Adrenal gland (tissue), 19 donors: Measurements from ENCODE around the gene CDK2AP2. TPM values are rescaled to one million over a fixed set of nuclear protein-coding genes. Genes with fewer than 3 reads are reported as not detected.
"Not testable (repeated sequence)": the region's sequence is repeated elsewhere in the genome, so short reads cannot be mapped to it uniquely, and the experiment has no call there.

Experiments used
- DNase-seq, 7 donors: peaks; one replicate each; pipeline ENCODE4 v3.0.0-alpha.2; 2019 to 2020
- H3K27ac ChIP-seq, 5 donors: fragments of 200-600 bp; sonication (generic) in 4 of 5; 1 replicate in 3 of 5; 2 replicates in 2 of 5; pipeline versions ENCODE4 v1.5.1 to v1.8.0; 2016 to 2020; ENCODE audit warnings: mild to moderate bottlenecking in 1 of 5
- H3K27me3 ChIP-seq: fragments of 200-600 bp; 2 replicates; pipeline ENCODE4 v1.8.0; 2021
- H3K36me3 ChIP-seq, 2 donors: fragments of 200-600 bp; replicated peaks in 1 of 2; 1 replicate in 1 of 2; 2 replicates in 1 of 2; pipeline versions ENCODE4 v1.5.1 to v1.8.0; 2018 to 2022
- H3K4me1 ChIP-seq, 2 donors: fragments of 200-600 bp; replicated peaks in 1 of 2; 1 replicate in 1 of 2; 2 replicates in 1 of 2; pipeline versions ENCODE4 v1.5.1 to v1.8.0; 2018 to 2021
- H3K4me3 ChIP-seq, 4 donors: fragments of 200-600 bp; sonication (generic) in 3 of 4; one replicate each; pipeline ENCODE4 v1.5.1; 2016 to 2018
- H3K9me3 ChIP-seq, 3 donors: fragments of 200-600 bp; sonication (generic) in 1 of 3; replicated peaks in 1 of 3; 1 replicate in 2 of 3; 2 replicates in 1 of 3; pipeline versions ENCODE4 v1.5.1 to v1.8.0; 2016 to 2021
- POLR2A ChIP-seq, 2 donors: fragments of 450-650 bp; IDR thresholded peaks; one replicate each; pipeline ENCODE4 v1.6.1; 2017; ENCODE audit warnings: antibody characterized with exemption in 2 of 2, mild to moderate bottlenecking in 2 of 2, moderate library complexity in 1 of 2
- WGBS, 4 donors: extraction: QIAGEN DNeasy Blood & Tissue Kit in 2 of 4; methylation state at CpG; one replicate each; pipeline versions ENCODE4 v1.1.5 to v1.1.7; 2013 to 2017; 5-methylcytosine and 5-hydroxymethylcytosine counted together
- intact Hi-C, 2 donors: fragments of 100-400 bp; cut with DNase I; formaldehyde crosslinking; loops; one replicate each; pipeline versions ENCODE4 v1.14.1 to v1.15.0; 2022 to 2023
- long read RNA-seq, 10 donors: library from polyadenylated mRNA in 3 of 10; unstranded in 2 of 10; stranded (forward) in 1 of 10; transcript quantifications; one replicate each; pipeline ENCODE4 v2.0.0 and lab custom pipeline, GENCODE V29; 2021 to 2026
- polyA plus RNA-seq, 3 donors: library from polyadenylated mRNA; stranded (reverse); fragments of 200-250 nt in 2 of 3; fragments of 350-450 nt in 1 of 3; fragmentation: Illumina TruSeq in 1 of 3; extraction: RNeasy Lipid Tissue Mini Kit (QIAGEN cat#74804) in 1 of 3; gene quantifications; one replicate each; pipeline ENCODE4 v1.2.3, GENCODE V29; 2013 to 2014
- total RNA-seq, 9 donors: library from RNA; depleted of rRNA in 4 of 9; stranded (reverse); fragments of >200 nt in 4 of 9; fragments of 120-200 nt in 1 of 9; fragmentation: NEBNext Ultra II Directional in 1 of 9; extraction: Animal tissue kit (Norgen Biotek cat#: 25700) in 1 of 9; gene quantifications; one replicate each; pipeline versions ENCODE4 v1.1.0 to v1.2.4, GENCODE V29; 2013 to 2023
- TF ChIP-seq, protein P1 (sequence below), 6 experiments: fragments of 450-650 bp in 4 of 6; fragments of 200-600 bp in 2 of 6; sonication (generic) in 1 of 6; IDR thresholded peaks; 1 replicate in 5 of 6; 2 replicates in 1 of 6; pipeline versions ENCODE4 v1.5.1 to v1.8.0; 2016 to 2021; ENCODE audit warnings: antibody characterized with exemption in 6 of 6, mild to moderate bottlenecking in 2 of 6, moderate library complexity in 1 of 6
- donor health status: healthy with polysubstance abuse.
- donor health status: Bipolar disorder and iron deficiency.
- donor health status: DM: yes; HTN: yes; CAD: no.
- donor health status: DM: no; HTN: no; CAD: no.
- donor health status: DM: no; HTN: no; CAD: no.
- donor health status: DM: yes; HTN: yes; CAD: no.

Gene CDK2AP2, protein sequence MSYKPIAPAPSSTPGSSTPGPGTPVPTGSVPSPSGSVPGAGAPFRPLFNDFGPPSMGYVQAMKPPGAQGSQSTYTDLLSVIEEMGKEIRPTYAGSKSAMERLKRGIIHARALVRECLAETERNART
- 100 to 1,000 TPM in 1 of 9 donors, 10 to 100 TPM in 8; 34.0 to 218 (median 50.4) TPM for total RNA-seq
- polyA plus RNA-seq = 100 to 1,000 TPM in 1 of 3 donors, 10 to 100 TPM in 2; 55.4 to 110 (median 85.6) TPM
- long read RNA-seq, donor 1, transcript CDK2AP2-201 (4 exons, 1,378 nt) = major isoform, 53 of 65 reads
- long read RNA-seq, donor 1, partial matches to known transcripts = 5 of 65 reads
- long read RNA-seq, donor 1, other reads (novel, unspliced or antisense) = 0 of 65 reads
- long read RNA-seq, donor 2, transcript CDK2AP2-201 (4 exons, 1,378 nt) = major isoform, 22 of 26 reads
- long read RNA-seq, donor 2, partial matches to known transcripts = 0 of 26 reads
- long read RNA-seq, donor 2, other reads (novel, unspliced or antisense) = 0 of 26 reads
- long read RNA-seq, donor 3, transcript CDK2AP2-201 (4 exons, 1,378 nt) = major isoform, 40 of 49 reads
- long read RNA-seq, donor 3, partial matches to known transcripts = 6 of 49 reads
- long read RNA-seq, donor 3, other reads (novel, unspliced or antisense) = 0 of 49 reads
- long read RNA-seq, donor 4, transcript CDK2AP2-201 (4 exons, 1,378 nt) = major isoform, 19 of 23 reads
- long read RNA-seq, donor 4, partial matches to known transcripts = 0 of 23 reads
- long read RNA-seq, donor 4, other reads (novel, unspliced or antisense) = 0 of 23 reads
- long read RNA-seq, donor 5, transcript CDK2AP2-201 (4 exons, 1,378 nt) = major isoform, 96 of 117 reads
- long read RNA-seq, donor 5, transcript CDK2AP2-202 (3 exons, 1,692 nt) = minor isoform, 9 of 117 reads
- long read RNA-seq, donor 5, transcript CDK2AP2-203 (2 exons, 772 nt) = minor isoform, 7 of 117 reads
- long read RNA-seq, donor 5, transcript CDK2AP2-204 (4 exons, 923 nt) = minor isoform, 5 of 117 reads
- long read RNA-seq, donor 5, partial matches to known transcripts = 0 of 117 reads
- long read RNA-seq, donor 5, other reads (novel, unspliced or antisense) = 0 of 117 reads
- long read RNA-seq, donor 6, transcript CDK2AP2-204 (4 exons, 923 nt) = minor isoform, 5 of 32 reads
- long read RNA-seq, donor 6, transcript CDK2AP2-201 (4 exons, 1,378 nt) = major isoform, 24 of 32 reads
- long read RNA-seq, donor 6, partial matches to known transcripts = 0 of 32 reads
- long read RNA-seq, donor 6, other reads (novel, unspliced or antisense) = 0 of 32 reads
- long read RNA-seq, donor 7, transcript CDK2AP2-201 (4 exons, 1,378 nt) = major isoform, 15 of 20 reads
- long read RNA-seq, donor 7, partial matches to known transcripts = 0 of 20 reads
- long read RNA-seq, donor 7, other reads (novel, unspliced or antisense) = 0 of 20 reads
- long read RNA-seq, donor 8, transcript CDK2AP2-201 (4 exons, 1,378 nt) = major isoform, 54 of 67 reads
- long read RNA-seq, donor 8, transcript CDK2AP2-202 (3 exons, 1,692 nt) = minor isoform, 6 of 67 reads
- long read RNA-seq, donor 8, partial matches to known transcripts = 0 of 67 reads
- long read RNA-seq, donor 8, other reads (novel, unspliced or antisense) = 0 of 67 reads
- long read RNA-seq, donor 9, transcript CDK2AP2-201 (4 exons, 1,378 nt) = major isoform, 15 of 16 reads
- long read RNA-seq, donor 9, partial matches to known transcripts = 0 of 16 reads
- long read RNA-seq, donor 9, other reads (novel, unspliced or antisense) = 0 of 16 reads
- long read RNA-seq, donor 10, transcript CDK2AP2-201 (4 exons, 1,378 nt) = major isoform, 11 of 14 reads
- long read RNA-seq, donor 10, partial matches to known transcripts = 0 of 14 reads
- long read RNA-seq, donor 10, other reads (novel, unspliced or antisense) = 0 of 14 reads

DNA sequence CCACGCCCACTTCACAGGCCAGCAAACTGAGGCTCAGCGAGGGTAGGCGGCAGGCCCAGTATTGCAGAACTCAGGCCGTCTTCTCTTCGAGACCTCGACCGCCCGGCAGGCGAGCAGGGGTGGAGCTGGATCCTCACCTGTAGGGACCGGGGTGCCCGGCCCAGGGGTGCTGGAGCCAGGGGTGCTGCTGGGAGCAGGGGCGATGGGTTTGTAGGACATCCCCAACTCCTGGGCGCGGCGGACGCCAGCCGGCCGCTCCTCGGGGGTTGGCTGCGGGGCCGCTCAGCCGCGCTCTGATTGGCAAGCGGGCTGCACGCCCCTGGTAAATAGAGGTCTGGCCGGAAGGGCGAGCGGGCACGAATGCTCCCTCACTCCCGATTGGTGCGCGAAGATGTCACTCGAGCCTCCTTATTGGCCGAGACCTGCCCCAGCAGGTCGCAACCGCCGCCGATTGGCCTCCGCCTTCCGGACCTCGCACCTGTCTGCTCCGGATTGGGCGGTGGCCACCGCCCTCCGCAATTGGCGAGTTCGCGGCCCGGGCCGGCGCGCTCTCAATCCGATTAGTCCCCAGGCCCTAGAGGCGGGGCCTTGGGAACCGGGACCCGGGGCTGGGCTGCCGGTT lies at the start of gene CDK2AP2:
TSS of gene CDK2AP2 (minus strand) at position 299 of the 622 bp plus-strand sequence. CDS start at position 219, 80 bp downstream.
- Histone ChIP-seq H3K4me3 (peak within 1 kb of the TSS in 3 of 4 donors; percentile 35 to 77 (median 45)), H3K36me3 (no peaks in the 10 kb centered on the region), H3K27ac (peak within 1 kb of the TSS; percentile 89 to 99 (median 96)), H3K9me3 (no peaks in the 10 kb centered on the region), H3K4me1 (peaks cover 27 to 43% of the 10 kb centered on the region in 2 donors), H3K27me3 (no peaks in the 10 kb centered on the region)
- intact Hi-C loops = loop anchor here in 1 of 2 donors (5.0 kb wide), 1 partner anchor 101 kb away; no protein-coding TSS in a partner anchor
- peak; percentile 99 to 100 (median 100) for DNase-seq
- TF ChIP-seq, protein P1, sequence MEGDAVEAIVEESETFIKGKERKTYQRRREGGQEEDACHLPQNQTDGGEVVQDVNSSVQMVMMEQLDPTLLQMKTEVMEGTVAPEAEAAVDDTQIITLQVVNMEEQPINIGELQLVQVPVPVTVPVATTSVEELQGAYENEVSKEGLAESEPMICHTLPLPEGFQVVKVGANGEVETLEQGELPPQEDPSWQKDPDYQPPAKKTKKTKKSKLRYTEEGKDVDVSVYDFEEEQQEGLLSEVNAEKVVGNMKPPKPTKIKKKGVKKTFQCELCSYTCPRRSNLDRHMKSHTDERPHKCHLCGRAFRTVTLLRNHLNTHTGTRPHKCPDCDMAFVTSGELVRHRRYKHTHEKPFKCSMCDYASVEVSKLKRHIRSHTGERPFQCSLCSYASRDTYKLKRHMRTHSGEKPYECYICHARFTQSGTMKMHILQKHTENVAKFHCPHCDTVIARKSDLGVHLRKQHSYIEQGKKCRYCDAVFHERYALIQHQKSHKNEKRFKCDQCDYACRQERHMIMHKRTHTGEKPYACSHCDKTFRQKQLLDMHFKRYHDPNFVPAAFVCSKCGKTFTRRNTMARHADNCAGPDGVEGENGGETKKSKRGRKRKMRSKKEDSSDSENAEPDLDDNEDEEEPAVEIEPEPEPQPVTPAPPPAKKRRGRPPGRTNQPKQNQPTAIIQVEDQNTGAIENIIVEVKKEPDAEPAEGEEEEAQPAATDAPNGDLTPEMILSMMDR (IDR thresholded peaks at IDR 0.05) = peak in 1 of 6 experiments; percentile 19
- TF ChIP-seq POLR2A (IDR thresholded peaks at IDR 0.05) = peak; percentile 78 to 82
- WGBS, 4 donors = 0 to 1% (median 0%) methylated on average over 1 to 57 of the region's 57 CpGs

DNA sequence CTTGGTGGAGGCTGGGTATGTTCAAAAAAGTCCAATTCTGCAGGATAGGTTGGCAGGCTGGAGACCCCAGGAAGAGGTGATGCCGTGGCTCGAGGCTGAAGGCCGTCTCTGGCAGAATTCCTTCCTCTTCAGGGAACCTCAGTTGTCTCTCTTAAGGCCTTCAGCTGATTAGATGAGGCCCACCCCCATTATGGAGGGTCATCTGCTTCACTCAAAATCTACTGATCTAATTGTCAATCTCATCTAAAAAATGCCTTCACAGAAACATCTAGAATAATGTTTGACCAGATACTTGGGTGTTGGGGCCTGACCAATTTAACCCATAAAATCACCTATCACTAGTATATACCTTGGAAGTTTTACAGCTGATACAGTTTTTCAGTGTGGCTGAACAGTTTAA lies 48.3 kb upstream of the CDK2AP2 start:
- no peak overlapping the region for H3K4me3 ChIP-seq
- no peak for DNase-seq
- no peaks in the 10 kb centered on the region for H3K9me3 ChIP-seq
- H3K27ac ChIP-seq = no peak overlapping the region
- H3K36me3 ChIP-seq = no peaks in the 10 kb centered on the region
- intact Hi-C loops = no loop called here
- H3K4me1 ChIP-seq = no peaks in the 10 kb centered on the region
- no peaks in the 10 kb centered on the region for H3K27me3 ChIP-seq
- TF ChIP-seq, protein P1 (IDR thresholded peaks at IDR 0.05) = no peak
- no peak for TF ChIP-seq POLR2A (IDR thresholded peaks at IDR 0.05)
- WGBS, 4 donors = 40 to 58% (median 52%) methylated on average over 1 to 3 of the region's 3 CpGs

DNA sequence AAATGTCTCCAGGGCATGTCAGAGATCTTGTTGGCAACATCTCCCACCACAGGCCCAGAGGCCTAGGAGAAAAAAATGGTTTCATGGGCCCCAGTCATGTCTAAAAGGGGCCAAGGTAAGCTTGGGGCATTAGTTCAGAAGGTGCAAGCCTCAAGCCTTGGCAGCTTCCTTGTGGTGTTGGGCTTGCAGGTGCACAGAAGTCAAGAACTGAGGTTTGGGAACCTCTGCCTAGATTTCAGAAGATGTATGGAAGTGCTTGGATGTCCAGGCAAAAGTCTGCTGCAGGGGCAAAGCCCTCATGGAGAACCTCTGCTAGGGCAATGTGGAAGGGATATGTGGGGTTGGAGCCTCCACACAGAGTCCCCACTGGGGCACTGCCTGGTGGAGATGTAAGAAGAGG lies 43.7 kb upstream of the CDK2AP2 start:
- H3K27ac ChIP-seq, H3K4me1 ChIP-seq, H3K4me3 ChIP-seq, intact Hi-C loops, H3K27me3 ChIP-seq, H3K9me3 ChIP-seq, H3K36me3 ChIP-seq, DNase-seq: not testable (repeated sequence)
